HCT116 (cell line): ENCODE measurements around the gene UTS2. TPM values are rescaled to one million over a fixed set of nuclear protein-coding genes. Genes with fewer than 3 reads are reported as not detected.

Experiments used
- ATAC-seq: fragments of 200-7000 bp; cut with Tn5 transposase; 2 replicates; pipeline ENCODE4 v1.9.1; 2020; ENCODE audit warnings: mild to moderate bottlenecking, moderate library complexity
- BruUV-seq: library from RNA; stranded (reverse); fragments of 400-500 nt; replicated peaks from 2 replicates; lab custom pipeline; 2021; lab: Mats Ljungman, UMichigan
- CTCF ChIA-PET: fragments of 300-600 bp; sonication (Branson Sonifier 250); formaldehyde crosslinking; loops from one replicate; lab custom pipeline; 2021; ENCODE audit warnings: antibody characterized with exemption; lab: Charles Lee
- POLR2A ChIA-PET: fragments of 300-600, 350-600 bp; sonication (Branson Sonifier 250); formaldehyde crosslinking; loops from one replicate; lab custom pipeline; 2021; ENCODE audit warnings: antibody characterized with exemption; lab: Charles Lee
- RAD21 ChIA-PET, 2 experiments: fragments of 300-600 bp; sonication (Branson Sonifier 250); formaldehyde crosslinking; loops; one replicate each; lab custom pipeline; 2023; ENCODE audit warnings: low total read pairs in 2 of 2; ENCODE audit not compliant: uncharacterized antibody in 2 of 2, unreplicated experiment in 2 of 2, low non-redundant PET in 1 of 2; lab: Charles Lee
- DNase-seq: peaks from one replicate; pipeline ENCODE4 v3.0.0-alpha.2; 2010; ENCODE audit warnings: low read depth, low spot score
- H2AFZ ChIP-seq: fragments of 200-600 bp; shearing (Covaris generic), sonication (generic); 2 replicates; pipeline ENCODE4 v1.6.1; 2017; ENCODE audit warnings: low read depth, mixed run types, mixed read lengths, antibody characterized with exemption, low read length; ENCODE audit not compliant: poor library complexity, severe bottlenecking
- H3K27ac ChIP-seq: 2 replicates; pipeline ENCODE4 v1.5.1; 2012; ENCODE audit warnings: low read depth, low read length
- H3K27me3 ChIP-seq: fragments of 200-600 bp; sonication (generic); 2 replicates; pipeline ENCODE4 v1.6.1; 2016; ENCODE audit warnings: mixed run types, low read length, mixed read lengths; ENCODE audit not compliant: insufficient read depth
- H3K36me3 ChIP-seq, 2 experiments: fragments of 200-500 bp in 1 of 2; fragments of 200-600 bp in 1 of 2; sonication (Bioruptor generic) in 1 of 2; sonication (generic) in 1 of 2; 2 replicates each; pipeline versions ENCODE4 v1.5.1 to v1.6.1; 2014 to 2016; ENCODE audit warnings: low read length in 2 of 2, inconsistent platforms in 1 of 2, mixed read lengths in 1 of 2, mixed run types in 1 of 2; ENCODE audit not compliant: insufficient read depth in 2 of 2, control insufficient read depth in 1 of 2
- H3K4me1 ChIP-seq, 2 experiments: fragments of 200-600 bp in 1 of 2; sonication (generic) in 1 of 2; 2 replicates each; pipeline versions ENCODE4 v1.5.1 to v1.6.1; 2012 to 2017; ENCODE audit warnings: low read length in 2 of 2, inconsistent platforms in 1 of 2, mild to moderate bottlenecking in 1 of 2, mixed read lengths in 1 of 2, mixed run types in 1 of 2, moderate library complexity in 1 of 2; ENCODE audit not compliant: insufficient read depth in 2 of 2, control insufficient read depth in 1 of 2
- H3K4me2 ChIP-seq: fragments of 200-600 bp; sonication (generic); 2 replicates; pipeline ENCODE4 v1.6.1; 2017; ENCODE audit warnings: mixed run types, low read length, mixed read lengths
- H3K4me3 ChIP-seq, 2 experiments: fragments of 200-600 bp in 1 of 2; sonication (generic) in 1 of 2; replicated peaks in 1 of 2; 2 replicates each; pipeline ENCODE4 v1.5.1; 2011 to 2016; ENCODE audit warnings: low read length in 2 of 2, control low read depth in 1 of 2, low read depth in 1 of 2, mild to moderate bottlenecking in 1 of 2, mixed read lengths in 1 of 2, mixed run types in 1 of 2
- H3K79me2 ChIP-seq: fragments of 200-600 bp; sonication (generic); 2 replicates; pipeline ENCODE4 v1.6.1; 2017; ENCODE audit warnings: mild to moderate bottlenecking, mixed run types, low read length, moderate library complexity, mixed read lengths; ENCODE audit not compliant: insufficient read depth
- H3K9ac ChIP-seq: fragments of 200-600 bp; sonication (generic); 2 replicates; pipeline ENCODE4 v1.6.1; 2016; ENCODE audit warnings: low read length, mixed read lengths
- H3K9me2 ChIP-seq: fragments of 200-600 bp; sonication (generic), shearing (Covaris generic); 2 replicates; pipeline ENCODE4 v1.6.1; 2017; ENCODE audit warnings: mixed run types, mild to moderate bottlenecking, moderate library complexity; ENCODE audit not compliant: insufficient read depth
- H3K9me3 ChIP-seq, 2 experiments: fragments of 200-500 bp in 1 of 2; fragments of 200-600 bp in 1 of 2; sonication (Bioruptor generic) in 1 of 2; sonication (generic) in 1 of 2; 2 replicates each; pipeline ENCODE4 v1.6.1; 2014 to 2017; ENCODE audit warnings: low read length in 2 of 2, mixed read lengths in 2 of 2, inconsistent platforms in 1 of 2, low read depth in 1 of 2, mild to moderate bottlenecking in 1 of 2, mixed run types in 1 of 2, moderate library complexity in 1 of 2; ENCODE audit not compliant: control insufficient read depth in 1 of 2, insufficient read depth in 1 of 2
- H4K20me1 ChIP-seq: fragments of 200-600 bp; sonication (generic), shearing (Covaris generic); 2 replicates; pipeline ENCODE4 v1.6.1; 2017; ENCODE audit warnings: mixed run types, mild to moderate bottlenecking, moderate library complexity; ENCODE audit not compliant: insufficient read depth
- ATF3 ChIP-seq: IDR thresholded peaks from 2 replicates; pipeline ENCODE4 v1.6.1; 2012
- CEBPB ChIP-seq: IDR thresholded peaks from 2 replicates; pipeline ENCODE4 v1.6.1; 2012; ENCODE audit warnings: low read depth
- CTCF ChIP-seq, 3 experiments: fragments of 200-600 bp in 1 of 3; sonication (generic) in 1 of 3; IDR thresholded peaks in 2 of 3; conservative IDR thresholded peaks in 1 of 3; 2 replicates each; pipeline ENCODE4 v1.5.1; 2012 to 2017; ENCODE audit warnings: low read depth in 2 of 3, low read length in 2 of 3, antibody characterized with exemption in 1 of 3, borderline replicate concordance in 1 of 3, control low read depth in 1 of 3, mild to moderate bottlenecking in 1 of 3, mixed read lengths in 1 of 3, mixed run types in 1 of 3, moderate library complexity in 1 of 3; ENCODE audit not compliant: insufficient read depth in 1 of 3
- EGR1 ChIP-seq: IDR thresholded peaks from 2 replicates; pipeline ENCODE4 v1.6.1; 2012; ENCODE audit warnings: low read depth
- ELF1 ChIP-seq: IDR thresholded peaks from 2 replicates; pipeline ENCODE4 v1.6.1; 2012; ENCODE audit warnings: low read depth, borderline replicate concordance
- EZH2 ChIP-seq: fragments of 200-600 bp; sonication (generic); IDR thresholded peaks from 2 replicates; pipeline ENCODE4 v1.6.1; 2017; ENCODE audit warnings: antibody characterized with exemption, mixed run types
- EZH2phosphoT487 ChIP-seq: fragments of 200-600 bp; IDR thresholded peaks from 2 replicates; pipeline ENCODE4 v1.6.1; 2018; ENCODE audit warnings: antibody characterized with exemption, borderline replicate concordance
- FOSL1 ChIP-seq: IDR thresholded peaks from 2 replicates; pipeline ENCODE4 v1.6.1; 2012; ENCODE audit warnings: low read depth
- SIN3A ChIP-seq: IDR thresholded peaks from 2 replicates; pipeline ENCODE4 v1.6.1; 2012; ENCODE audit warnings: low read depth
- SP1 ChIP-seq: IDR thresholded peaks from 2 replicates; pipeline ENCODE4 v1.6.1; 2012; ENCODE audit warnings: low read depth
- SRF ChIP-seq: IDR thresholded peaks from 2 replicates; pipeline ENCODE4 v1.6.1; 2012; ENCODE audit warnings: low read depth
- TCF7L2 ChIP-seq: IDR thresholded peaks from 2 replicates; pipeline ENCODE4 v1.7.0; 2011; ENCODE audit warnings: borderline replicate concordance, inconsistent platforms; ENCODE audit not compliant: insufficient read depth, insufficient read length; ENCODE audit errors: extremely low read depth
- ZFX ChIP-seq: fragments of 450-650 bp; IDR thresholded peaks from 2 replicates; pipeline ENCODE4 v1.6.1; 2017
- ZNF274 ChIP-seq: fragments of 200-500 bp; sonication (Bioruptor generic); IDR thresholded peaks from 2 replicates; pipeline ENCODE4 v1.6.1; 2014; ENCODE audit warnings: mild to moderate bottlenecking, low read depth, low read length, inconsistent platforms
- intact Hi-C: fragments of 100-400 bp; cut with micrococcal nuclease; formaldehyde crosslinking; loops from 2 replicates; pipeline ENCODE4 v1.10.0; 2022
- total RNA-seq: library from RNA; stranded (reverse); gene quantifications from one replicate; pipeline ENCODE4 v1.2.1, GENCODE V29; 2021; ENCODE audit not compliant: unreplicated experiment
- TF ChIP-seq, protein P1 (sequence below): IDR thresholded peaks from 2 replicates; pipeline ENCODE4 v1.6.1; 2012
- TF ChIP-seq, protein P2 (sequence below): IDR thresholded peaks from 2 replicates; pipeline ENCODE4 v1.6.1; 2011; ENCODE audit warnings: mild to moderate bottlenecking, low read length, moderate library complexity; ENCODE audit not compliant: insufficient replicate concordance; ENCODE audit errors: extremely low read depth

Gene UTS2
- total RNA-seq, 1 experiment from 2014 or later = 3.0 TPM

GRCh38 chr1:7884757-7885156 lies 31.9 kb upstream of the UTS2 start:
- Histone ChIP-seq H3K9me2 (no peaks in the 10 kb centered on the region), H3K4me1 (peaks cover 6 to 21% of the 10 kb centered on the region in 2 experiments), H3K27ac (no peak overlapping the region), H3K36me3 (no peaks in the 10 kb centered on the region), H3K27me3 (no peaks in the 10 kb centered on the region), H3K9me3 (no peaks in the 10 kb centered on the region), H3K79me2 (no peaks in the 10 kb centered on the region), H3K4me2 (no peak overlapping the region), H2AFZ (no peak overlapping the region), H3K9ac (no peak overlapping the region), H3K4me3 (no peak overlapping the region), H4K20me1 (no peaks in the 10 kb centered on the region)
- TF ChIP-seq EGR1 (no peak), ELF1 (no peak), TCF7L2 (no peak), FOSL1 (no peak), SP1 (no peak), EZH2phosphoT487 (no peak)
- RAD21 ChIA-PET = no interaction called here
- CTCF ChIA-PET = no interaction called here
- no TSS peak for BruUV-seq
- no peak for DNase-seq
- intact Hi-C loops = no loop called here
- ATAC-seq = no peak
- POLR2A ChIA-PET = interaction anchor here (0.9 kb wide), 1 partner anchor 719 kb away, joined by 3 read pairs; no protein-coding TSS in a partner anchor

DNA sequence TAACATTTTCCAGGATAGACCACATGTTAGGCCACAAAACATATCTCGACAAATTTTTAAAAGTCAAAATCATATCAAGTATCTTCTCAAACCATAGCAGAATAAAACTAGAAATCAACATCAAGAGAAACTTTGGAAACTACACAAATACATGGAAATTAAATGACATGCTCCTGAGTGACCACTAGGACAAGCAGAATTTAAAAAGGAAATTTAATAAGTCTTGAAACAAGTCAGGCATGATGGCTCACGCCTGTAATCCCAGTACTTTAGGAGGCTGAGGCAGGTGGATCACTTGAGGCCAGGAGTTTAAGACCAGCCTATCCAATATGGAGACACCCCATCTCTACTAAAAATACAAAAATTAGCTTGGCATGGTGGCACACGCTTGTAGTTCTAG lies 26.4 kb upstream of the UTS2 start:
- RAD21 ChIA-PET = no interaction called here
- Histone ChIP-seq H3K4me2 (no peak overlapping the region), H3K27me3 (no peaks in the 10 kb centered on the region), H3K9me2 (no peaks in the 10 kb centered on the region), H3K9me3 (no peaks in the 10 kb centered on the region), H2AFZ (no peak overlapping the region), H3K4me1 (no peaks in the 10 kb centered on the region), H3K79me2 (no peaks in the 10 kb centered on the region)
- TF ChIP-seq SRF (no peak), FOSL1 (no peak), EZH2phosphoT487 (no peak), ELF1 (no peak), ZFX (no peak), CTCF (IDR thresholded peaks at IDR 0.05 in 2 of 3, conservative IDR thresholded peaks at IDR 0.05 in 1 of 3; ENCODE audit: borderline replicate concordance in 1 of 3, insufficient read depth in 1 of 3, low read depth in 2 of 3, low read length in 2 of 3) (no peak), TCF7L2 (no peak), CEBPB (no peak), SIN3A (no peak), SP1 (no peak), ATF3 (no peak), EZH2 (no peak), ZNF274 (no peak)
- TF ChIP-seq, protein P1, sequence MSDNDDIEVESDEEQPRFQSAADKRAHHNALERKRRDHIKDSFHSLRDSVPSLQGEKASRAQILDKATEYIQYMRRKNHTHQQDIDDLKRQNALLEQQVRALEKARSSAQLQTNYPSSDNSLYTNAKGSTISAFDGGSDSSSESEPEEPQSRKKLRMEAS = no peak
- TF ChIP-seq, protein P2, sequence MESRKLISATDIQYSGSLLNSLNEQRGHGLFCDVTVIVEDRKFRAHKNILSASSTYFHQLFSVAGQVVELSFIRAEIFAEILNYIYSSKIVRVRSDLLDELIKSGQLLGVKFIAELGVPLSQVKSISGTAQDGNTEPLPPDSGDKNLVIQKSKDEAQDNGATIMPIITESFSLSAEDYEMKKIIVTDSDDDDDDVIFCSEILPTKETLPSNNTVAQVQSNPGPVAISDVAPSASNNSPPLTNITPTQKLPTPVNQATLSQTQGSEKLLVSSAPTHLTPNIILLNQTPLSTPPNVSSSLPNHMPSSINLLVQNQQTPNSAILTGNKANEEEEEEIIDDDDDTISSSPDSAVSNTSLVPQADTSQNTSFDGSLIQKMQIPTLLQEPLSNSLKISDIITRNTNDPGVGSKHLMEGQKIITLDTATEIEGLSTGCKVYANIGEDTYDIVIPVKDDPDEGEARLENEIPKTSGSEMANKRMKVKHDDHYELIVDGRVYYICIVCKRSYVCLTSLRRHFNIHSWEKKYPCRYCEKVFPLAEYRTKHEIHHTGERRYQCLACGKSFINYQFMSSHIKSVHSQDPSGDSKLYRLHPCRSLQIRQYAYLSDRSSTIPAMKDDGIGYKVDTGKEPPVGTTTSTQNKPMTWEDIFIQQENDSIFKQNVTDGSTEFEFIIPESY = no peak
- TF ChIP-seq, all 23 proteins: peak for 0
- CTCF ChIA-PET = no interaction called here
- no peak overlapping the region for H3K27ac ChIP-seq
- no TSS peak for BruUV-seq
- no peaks in the 10 kb centered on the region for H3K36me3 ChIP-seq
- POLR2A ChIA-PET = no interaction called here
- DNase-seq = no peak
- no peak overlapping the region for H3K9ac ChIP-seq
- no peaks in the 10 kb centered on the region for H4K20me1 ChIP-seq
- intact Hi-C loops = no loop called here
- no peak for ATAC-seq
- no peak overlapping the region for H3K4me3 ChIP-seq
